OCI-LY3 (cell line): ENCODE results near the gene PRH2.

Source experiments
- EZH2phosphoT487 ChIP-seq: fragments of 200-600 bp; shearing (Covaris generic); IDR thresholded peaks from 2 replicates; pipeline ENCODE4 v1.6.1; 2018; ENCODE audit warnings: antibody characterized with exemption, mixed run types, low read depth
- TF ChIP-seq, protein P1 (sequence below): fragments of 200-600, 300-600 bp; sonication (generic); IDR thresholded peaks from 2 replicates; pipeline ENCODE4 v1.5.1; 2014; ENCODE audit warnings: antibody characterized with exemption, low read length, low read depth

- TF ChIP-seq, protein P1, sequence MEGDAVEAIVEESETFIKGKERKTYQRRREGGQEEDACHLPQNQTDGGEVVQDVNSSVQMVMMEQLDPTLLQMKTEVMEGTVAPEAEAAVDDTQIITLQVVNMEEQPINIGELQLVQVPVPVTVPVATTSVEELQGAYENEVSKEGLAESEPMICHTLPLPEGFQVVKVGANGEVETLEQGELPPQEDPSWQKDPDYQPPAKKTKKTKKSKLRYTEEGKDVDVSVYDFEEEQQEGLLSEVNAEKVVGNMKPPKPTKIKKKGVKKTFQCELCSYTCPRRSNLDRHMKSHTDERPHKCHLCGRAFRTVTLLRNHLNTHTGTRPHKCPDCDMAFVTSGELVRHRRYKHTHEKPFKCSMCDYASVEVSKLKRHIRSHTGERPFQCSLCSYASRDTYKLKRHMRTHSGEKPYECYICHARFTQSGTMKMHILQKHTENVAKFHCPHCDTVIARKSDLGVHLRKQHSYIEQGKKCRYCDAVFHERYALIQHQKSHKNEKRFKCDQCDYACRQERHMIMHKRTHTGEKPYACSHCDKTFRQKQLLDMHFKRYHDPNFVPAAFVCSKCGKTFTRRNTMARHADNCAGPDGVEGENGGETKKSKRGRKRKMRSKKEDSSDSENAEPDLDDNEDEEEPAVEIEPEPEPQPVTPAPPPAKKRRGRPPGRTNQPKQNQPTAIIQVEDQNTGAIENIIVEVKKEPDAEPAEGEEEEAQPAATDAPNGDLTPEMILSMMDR: no peak
- no peak for TF ChIP-seq EZH2phosphoT487
These were observed 53.2 kb downstream of the PRH2 start for GRCh38 chr12:10982244-10982643.
